ENCODE measurements around the gene FAM120C. TPM values are rescaled to one million over a fixed set of nuclear protein-coding genes. Genes with fewer than 3 reads are reported as not detected.
A peak's percentile ranks its signal among the peaks of the same experiment; 100 is the strongest.

The FAM120C gene
- total and polyA plus RNA-seq, 2 experiments from 2014 or later = 9.3 to 9.8 TPM

DNA sequence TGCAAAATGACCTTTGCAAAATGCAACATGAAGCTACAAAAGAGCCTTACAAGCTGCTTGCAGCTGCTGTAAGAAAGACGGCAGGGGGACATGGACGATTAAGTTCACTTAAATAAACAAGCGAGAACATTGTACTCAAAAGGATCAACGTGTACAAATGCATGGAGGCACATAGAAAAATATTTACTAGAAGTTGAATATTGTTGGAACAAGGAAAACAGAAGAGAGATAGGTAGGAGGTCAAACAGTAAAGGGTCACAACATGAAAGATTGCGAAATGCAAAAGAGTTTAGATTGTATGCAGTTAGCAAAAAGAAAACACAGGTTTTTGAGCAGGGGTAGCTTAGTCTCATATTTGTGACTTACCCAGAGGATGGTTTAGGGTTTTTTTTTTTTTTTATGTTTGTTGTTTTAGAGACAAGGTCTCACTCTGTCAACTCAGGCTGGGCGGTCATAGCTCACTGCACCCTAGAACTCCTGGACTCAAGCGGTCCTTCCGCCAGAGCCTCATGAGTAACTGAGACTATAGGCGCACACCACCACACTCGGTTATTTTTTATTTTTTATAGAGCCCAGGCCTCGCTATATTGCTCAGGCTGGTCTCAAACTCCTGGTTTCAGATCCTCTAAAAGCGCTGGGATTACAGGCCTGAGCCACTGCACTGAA lies 137.4 kb downstream of the FAM120C start:
- peaks cover 3% of the 10 kb centered on the region; the same call in 1 of the 2 replicates for H3K4me1 ChIP-seq (ENCODE audit: insufficient read depth)
- no peaks in the 10 kb centered on the region for H3K9me2 ChIP-seq (ENCODE audit: insufficient read depth)
- peak overlapping the region; percentile 74 for H3K4me2 ChIP-seq
- no peak overlapping the region; the same call in 1 of the 2 replicates for H3K4me3 ChIP-seq
- Mint-ChIP-seq H3K4me1 (peaks cover 30% of the 10 kb centered on the region), H3K27me3 (ENCODE audit: insufficient read depth, low read depth, poor library complexity) (peaks cover 5% of the 10 kb centered on the region), H3K36me3 (ENCODE audit: low read depth) (peaks cover 14% of the 10 kb centered on the region), H3K27ac (peak overlapping the region; percentile 98), H3K9me3 (no peaks in the 10 kb centered on the region; the same call in 2 of the 3 replicates), H3K4me3 (peak overlapping the region; percentile 97)
- no peaks in the 10 kb centered on the region for H4K20me1 ChIP-seq (replicated peaks; ENCODE audit: insufficient read depth)
- peak overlapping the region; percentile 69 for H2AFZ ChIP-seq
- no peaks in the 10 kb centered on the region for H3K36me3 ChIP-seq (ENCODE audit: insufficient read depth)
- no peak for DNase-seq (ENCODE audit: low spot score)
- no peaks in the 10 kb centered on the region for H3K27me3 ChIP-seq (ENCODE audit: insufficient read depth)
- ATAC-seq = no peak
- H3K27ac ChIP-seq (ENCODE audit: low read depth) = peak overlapping the region; percentile 99
- TF ChIP-seq STAT1 (IDR thresholded peaks at IDR 0.05; ENCODE audit: unreplicated experiment) (no peak), EZH2 (IDR thresholded peaks at IDR 0.05; ENCODE audit: low read depth, unreplicated experiment) (no peak)
- H3F3A ChIP-seq (replicated peaks; ENCODE audit: low read depth) = no peaks in the 10 kb centered on the region
- no peaks in the 10 kb centered on the region for H3K79me2 ChIP-seq (replicated peaks; ENCODE audit: insufficient read depth)

- 0 out of 2 replicates have a peak overlapping the region, but pooled peaks have one; percentile 45 for H2AFZ ChIP-seq
- H3K9me2 ChIP-seq (ENCODE audit: insufficient read depth) = no peaks in the 10 kb centered on the region
- peak overlapping the region; percentile 99 for H3K27ac ChIP-seq (ENCODE audit: low read depth)
- no peaks in the 10 kb centered on the region for H4K20me1 ChIP-seq (replicated peaks; ENCODE audit: insufficient read depth)
- H3K4me3 ChIP-seq = peak overlapping the region; percentile 80
- H3K79me2 ChIP-seq (replicated peaks; ENCODE audit: insufficient read depth) = no peaks in the 10 kb centered on the region
- peak overlapping the region; percentile 74 for H3K4me2 ChIP-seq
- H3K4me3 Mint-ChIP-seq = peak overlapping the region; percentile 97
- no peaks in the 10 kb centered on the region for H3K27me3 ChIP-seq (ENCODE audit: insufficient read depth)
- no peaks in the 10 kb centered on the region for H3F3A ChIP-seq (replicated peaks; ENCODE audit: low read depth)
- H3K9me3 Mint-ChIP-seq = no peaks in the 10 kb centered on the region; the same call in 2 of the 3 replicates
- DNase-seq (ENCODE audit: low spot score) (no peak), ATAC-seq (no peak)
- H3K4me1 ChIP-seq (ENCODE audit: insufficient read depth) = peaks cover 3% of the 10 kb centered on the region; the same call in 1 of the 2 replicates
- peaks cover 30% of the 10 kb centered on the region for H3K4me1 Mint-ChIP-seq
- peaks cover 5% of the 10 kb centered on the region for H3K27me3 Mint-ChIP-seq (ENCODE audit: insufficient read depth, low read depth, poor library complexity)
- TF ChIP-seq STAT1 (IDR thresholded peaks at IDR 0.05; ENCODE audit: unreplicated experiment) (no peak), ZNF462 (CRISPR knock-in tag; IDR thresholded peaks at IDR 0.05) (no peak), NANOG (IDR thresholded peaks at IDR 0.05; ENCODE audit: borderline replicate concordance) (no peak)
- TF ChIP-seq, protein P1, sequence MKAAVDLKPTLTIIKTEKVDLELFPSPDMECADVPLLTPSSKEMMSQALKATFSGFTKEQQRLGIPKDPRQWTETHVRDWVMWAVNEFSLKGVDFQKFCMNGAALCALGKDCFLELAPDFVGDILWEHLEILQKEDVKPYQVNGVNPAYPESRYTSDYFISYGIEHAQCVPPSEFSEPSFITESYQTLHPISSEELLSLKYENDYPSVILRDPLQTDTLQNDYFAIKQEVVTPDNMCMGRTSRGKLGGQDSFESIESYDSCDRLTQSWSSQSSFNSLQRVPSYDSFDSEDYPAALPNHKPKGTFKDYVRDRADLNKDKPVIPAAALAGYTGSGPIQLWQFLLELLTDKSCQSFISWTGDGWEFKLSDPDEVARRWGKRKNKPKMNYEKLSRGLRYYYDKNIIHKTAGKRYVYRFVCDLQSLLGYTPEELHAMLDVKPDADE (IDR thresholded peaks at IDR 0.05) = no peak
- H3K36me3 ChIP-seq (ENCODE audit: insufficient read depth) = peaks cover 1% of the 10 kb centered on the region; the same call in 1 of the 2 replicates
- H3K27ac Mint-ChIP-seq = peak overlapping the region; percentile 98
- peaks cover 22% of the 10 kb centered on the region for H3K36me3 Mint-ChIP-seq (ENCODE audit: low read depth)
Measured at GRCh38 chrX:54044877-54045338, 138.1 kb downstream of the FAM120C start.
